HG02885 (cell line): ENCODE results near the gene PPCDC.

ENCODE experiments used
- ATAC-seq: cut with Tn5 transposase; IDR thresholded peaks from one replicate; pipeline ENCODE4 v1.9.1; 2021; ENCODE audit warnings: mild to moderate bottlenecking; ENCODE audit not compliant: unreplicated experiment, poor library complexity

The PPCDC gene

DNA sequence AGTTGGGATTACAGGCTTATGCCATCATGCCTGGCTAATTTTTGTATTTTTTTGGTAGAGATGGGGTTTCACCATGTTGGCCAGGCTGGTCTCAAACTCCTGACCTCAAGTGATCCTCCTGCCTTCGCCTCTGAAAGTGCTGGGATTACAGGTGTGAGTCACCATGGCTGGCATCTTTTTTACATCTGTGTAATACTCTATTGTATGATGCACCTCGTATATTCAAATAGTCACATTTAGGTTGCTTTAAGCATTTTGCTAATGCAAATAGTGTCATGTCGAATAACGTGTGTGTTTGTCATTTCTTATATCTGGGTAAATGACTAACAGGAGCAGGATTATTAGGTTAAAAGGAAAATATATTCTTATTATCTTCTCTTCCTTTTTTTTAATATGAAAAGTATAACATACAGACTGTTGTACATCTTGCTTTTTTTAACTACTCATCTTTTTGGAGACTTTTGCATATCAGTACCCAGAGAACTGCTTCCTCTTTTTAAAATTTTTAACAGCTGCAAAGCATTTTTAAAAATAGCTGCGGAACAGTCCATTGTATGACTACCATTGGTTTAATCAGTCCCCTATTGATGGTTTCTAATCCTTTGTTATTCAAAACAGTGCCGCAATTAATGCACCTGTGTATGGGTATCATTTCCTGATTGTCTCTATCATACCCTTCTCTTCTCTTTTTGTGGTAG lies 14.6 kb upstream of the PPCDC start:
- peak; percentile 82 for ATAC-seq

DNA sequence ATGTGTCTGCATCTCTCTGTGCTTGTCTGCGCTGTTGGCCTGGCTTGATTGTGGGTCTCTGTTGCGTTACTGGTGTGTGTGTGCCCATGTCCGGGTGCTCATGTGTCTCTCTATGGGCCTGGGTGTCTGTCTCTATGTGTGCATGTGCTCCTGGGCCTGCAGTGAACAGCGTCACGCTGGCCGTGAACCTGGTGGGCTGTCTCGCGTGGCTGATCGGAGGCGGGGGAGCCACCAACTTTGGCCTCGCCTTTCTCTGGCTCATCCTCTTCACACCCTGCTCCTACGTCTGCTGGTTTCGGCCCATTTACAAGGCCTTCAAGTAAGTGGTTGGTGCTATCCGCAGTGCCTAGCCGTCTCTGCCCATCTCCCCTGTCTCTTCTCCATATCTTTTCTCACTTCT lies 7.0 kb upstream of the PPCDC start:
- no peak for ATAC-seq

DNA sequence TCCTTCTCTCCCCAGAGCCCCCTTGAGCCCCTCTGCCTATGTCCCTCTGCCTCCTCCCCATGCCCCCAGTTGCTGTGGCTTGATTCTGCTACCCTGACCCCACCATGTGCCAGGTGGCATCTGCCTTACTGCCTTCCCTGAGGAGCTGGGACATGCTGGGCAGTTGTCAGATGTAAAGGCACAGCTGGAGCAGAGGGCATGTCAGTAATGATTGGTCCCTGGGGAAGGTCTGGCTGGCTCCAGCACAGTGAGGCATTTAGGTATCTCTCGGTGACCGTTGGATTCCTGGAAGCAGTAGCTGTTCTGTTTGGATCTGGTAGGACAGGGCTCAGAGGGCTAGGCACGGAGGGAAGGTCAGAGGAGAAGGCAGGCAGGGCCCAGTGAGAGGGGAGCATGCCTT lies 3.5 kb upstream of the PPCDC start:
- no peak for ATAC-seq

DNA sequence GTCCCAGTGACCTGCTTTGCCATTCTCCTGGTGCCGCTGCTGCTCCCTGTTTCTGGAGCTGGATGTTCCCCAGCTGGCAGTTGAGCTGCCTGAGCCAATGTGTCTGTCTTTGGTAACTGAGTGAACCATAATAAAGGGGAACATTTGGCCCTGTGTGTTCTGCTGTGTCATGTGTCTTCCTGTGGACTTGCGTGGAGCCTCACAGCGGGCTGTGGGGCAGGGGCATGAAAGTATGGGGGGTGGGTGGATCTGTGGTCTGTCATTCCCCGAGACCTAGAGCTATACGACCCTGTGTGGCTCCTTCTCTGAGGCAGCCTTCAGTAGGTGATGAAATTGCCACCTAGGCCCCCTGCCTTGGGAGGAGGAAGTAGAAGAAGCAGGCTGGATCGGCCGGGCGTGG lies 2.0 kb upstream of the PPCDC start:
- no peak for ATAC-seq

DNA sequence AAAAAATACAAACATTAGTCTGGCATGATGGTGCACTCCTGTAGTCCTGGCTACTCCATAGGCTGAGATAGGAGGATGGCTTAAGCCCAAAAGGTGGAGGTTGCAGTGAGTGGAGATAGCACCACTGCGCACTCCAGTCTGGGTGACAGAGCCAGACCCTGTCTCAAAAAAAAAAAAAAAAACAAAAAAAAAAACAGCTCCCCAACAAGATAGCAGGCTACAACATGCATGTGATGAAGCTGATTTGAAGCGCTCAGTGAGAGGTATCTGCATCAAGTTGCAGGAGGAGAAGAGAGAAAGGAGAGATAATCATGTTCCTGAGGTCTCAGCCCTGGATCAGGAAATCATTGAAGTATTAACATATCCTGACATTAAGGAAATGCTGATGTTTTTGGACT lies 608 bp upstream of the PPCDC start:
- no peak for ATAC-seq

DNA sequence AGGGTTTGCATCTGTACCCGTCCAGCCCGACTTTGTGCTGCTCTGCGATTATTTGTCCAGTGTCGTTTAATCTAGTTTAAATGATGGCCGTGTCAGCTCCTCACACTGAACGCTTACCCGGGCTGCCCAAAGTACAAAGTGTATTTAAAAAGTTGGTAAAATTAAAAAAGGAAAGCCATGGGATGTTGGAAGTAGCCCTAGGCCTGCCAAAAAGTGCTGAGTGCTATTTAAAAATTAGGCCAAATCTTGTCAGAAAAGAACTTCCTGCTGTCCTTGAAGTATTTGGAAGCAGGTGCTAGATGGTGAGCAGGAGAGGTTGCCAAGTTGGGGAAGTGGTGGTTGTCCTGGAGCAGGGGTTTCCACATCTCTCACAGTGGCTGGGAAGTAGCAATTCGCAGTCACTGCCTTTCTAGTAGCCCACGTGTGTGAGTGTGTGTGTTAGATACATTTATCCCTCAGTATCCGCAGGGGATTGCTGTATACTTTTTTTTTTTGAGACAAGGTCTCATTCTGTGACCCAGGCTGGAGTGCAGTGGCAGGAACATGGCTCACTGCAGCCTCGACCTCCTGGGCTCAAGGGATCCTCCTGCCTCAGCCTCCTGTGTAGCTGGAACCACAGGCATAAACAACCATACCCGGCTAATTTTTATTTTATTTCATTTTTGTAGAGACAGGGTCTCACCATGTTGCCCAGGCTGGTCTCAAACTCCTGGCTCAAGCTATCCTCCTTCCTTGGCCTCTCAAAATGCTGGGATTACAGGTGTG lies 664 bp downstream of the PPCDC start:
- no peak for ATAC-seq

DNA sequence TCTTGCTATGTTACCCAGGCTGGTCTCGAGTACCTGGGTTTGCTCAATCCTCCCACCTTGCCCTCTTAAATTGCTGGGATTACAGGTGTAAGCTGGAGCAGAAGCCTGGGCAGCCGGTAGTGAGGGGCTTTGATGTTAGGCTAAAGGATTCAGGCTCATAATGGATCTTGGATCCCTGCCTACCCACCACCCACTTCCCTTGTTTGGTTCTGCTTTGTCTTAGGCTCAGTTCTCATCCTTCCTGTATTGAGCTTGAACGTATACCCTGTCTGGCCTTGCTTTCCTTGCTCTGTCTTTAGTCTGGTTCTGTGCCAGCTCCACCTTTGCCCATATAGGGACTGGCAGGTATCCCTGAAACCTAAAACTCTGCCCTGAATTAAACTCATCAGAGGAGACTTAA lies 1.7 kb downstream of the PPCDC start:
- ATAC-seq: no peak

DNA sequence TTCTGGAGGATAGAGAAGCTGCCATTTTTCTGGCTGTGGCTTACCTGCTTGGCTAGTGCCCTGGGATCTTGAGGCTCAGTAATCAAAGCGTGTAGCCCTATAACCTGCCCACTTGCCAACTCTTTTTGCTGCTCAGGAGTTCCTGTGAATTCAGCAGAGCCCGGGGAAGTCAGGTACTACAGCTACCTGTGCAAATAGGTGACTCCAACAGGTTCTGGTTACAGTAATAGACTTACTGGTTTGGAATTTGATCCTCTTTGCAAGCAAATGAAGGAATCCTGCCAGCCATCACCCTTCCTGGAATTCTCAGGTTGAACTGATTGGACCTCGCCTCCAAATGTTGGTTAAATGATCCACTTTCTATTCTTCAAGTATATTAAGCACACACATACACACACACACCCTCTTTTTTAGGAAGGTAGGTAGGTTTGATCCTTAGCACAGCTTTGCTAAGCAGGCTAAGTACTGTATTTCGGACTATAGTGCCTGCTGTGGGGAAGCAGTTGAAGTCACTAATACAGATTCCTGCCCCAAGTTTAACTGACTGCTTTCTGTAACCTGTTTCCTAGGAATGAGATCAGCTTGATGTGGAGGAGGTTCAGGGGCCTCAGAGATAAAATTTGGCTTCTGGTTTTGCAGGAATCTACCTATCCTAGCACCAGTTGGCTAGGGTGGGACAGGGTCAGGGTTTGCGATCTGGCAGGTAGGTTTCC lies 2.3 kb downstream of the PPCDC start:
- no peak for ATAC-seq

DNA sequence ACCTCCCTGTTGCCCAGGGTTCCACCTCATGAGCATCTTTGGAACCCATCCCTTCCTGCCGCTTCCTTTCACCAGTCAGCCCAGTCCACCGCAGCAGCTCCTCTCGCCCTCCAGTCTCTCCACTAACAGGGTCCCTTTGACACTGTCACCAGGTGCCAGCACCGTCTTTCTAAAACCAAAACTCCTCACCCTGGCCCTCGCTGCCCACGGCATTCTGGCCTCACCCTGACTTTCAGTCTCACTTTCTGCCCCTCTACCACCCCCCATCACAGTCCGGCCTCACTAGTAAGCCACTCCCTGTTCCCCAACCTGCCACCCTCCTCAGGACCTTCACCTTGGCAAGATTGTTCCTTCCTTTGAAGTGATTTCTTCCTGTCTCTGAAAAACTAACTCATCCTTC lies 4.2 kb downstream of the PPCDC start:
- no peak for ATAC-seq

DNA sequence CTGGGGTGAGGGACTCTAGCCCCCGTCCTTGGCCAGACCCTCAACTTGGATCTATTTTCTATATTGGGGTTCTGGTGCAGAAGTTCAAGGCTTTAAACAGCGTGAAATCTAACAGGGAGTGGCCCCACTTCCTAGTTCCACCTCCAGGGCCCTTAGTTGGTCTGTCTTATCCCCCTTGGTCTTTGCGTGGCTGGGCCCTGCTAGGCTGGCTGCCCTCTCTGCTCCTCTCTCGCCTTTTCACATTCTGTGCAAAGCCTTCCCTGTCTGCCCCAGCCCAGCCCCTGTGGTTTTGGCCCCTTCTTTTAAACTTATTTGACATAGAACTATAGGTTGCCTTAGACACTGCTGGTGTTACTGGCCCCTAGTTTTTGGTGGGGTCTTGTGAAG lies 5.6 kb downstream of the PPCDC start:
- peak; percentile 7 for ATAC-seq

DNA sequence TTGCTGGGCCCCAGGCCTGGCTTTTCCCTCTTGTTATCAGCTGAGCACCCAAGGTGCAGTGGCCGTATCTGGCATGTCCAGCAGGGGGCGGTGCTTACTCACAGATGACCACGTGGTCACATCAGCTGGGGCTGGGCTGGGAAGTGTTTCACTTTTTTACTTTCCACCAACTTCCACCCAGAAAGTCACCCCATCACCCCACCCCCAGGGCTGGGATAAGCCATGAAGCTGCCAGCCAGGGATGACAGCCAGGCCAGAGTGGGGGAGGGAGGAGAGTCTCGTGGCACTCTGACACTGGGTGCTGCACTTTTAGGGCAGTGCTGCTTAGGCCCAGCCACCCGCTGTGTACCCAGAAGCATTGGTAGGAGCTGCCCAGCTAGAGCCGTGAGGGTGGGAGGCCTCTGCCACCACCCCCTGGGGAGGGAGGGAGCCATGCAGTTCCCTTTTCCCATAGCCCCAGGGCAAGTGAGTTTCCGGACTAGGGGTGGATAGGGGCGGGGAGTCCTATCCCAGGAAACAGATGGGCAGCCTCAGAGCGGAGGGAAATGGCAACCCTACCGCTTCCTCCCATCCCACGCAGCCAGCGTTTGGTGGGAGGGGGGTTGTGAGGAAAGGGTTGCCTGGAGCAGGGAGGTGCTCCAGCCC lies 6.1 kb downstream of the PPCDC start:
- peak; percentile 64 for ATAC-seq

DNA sequence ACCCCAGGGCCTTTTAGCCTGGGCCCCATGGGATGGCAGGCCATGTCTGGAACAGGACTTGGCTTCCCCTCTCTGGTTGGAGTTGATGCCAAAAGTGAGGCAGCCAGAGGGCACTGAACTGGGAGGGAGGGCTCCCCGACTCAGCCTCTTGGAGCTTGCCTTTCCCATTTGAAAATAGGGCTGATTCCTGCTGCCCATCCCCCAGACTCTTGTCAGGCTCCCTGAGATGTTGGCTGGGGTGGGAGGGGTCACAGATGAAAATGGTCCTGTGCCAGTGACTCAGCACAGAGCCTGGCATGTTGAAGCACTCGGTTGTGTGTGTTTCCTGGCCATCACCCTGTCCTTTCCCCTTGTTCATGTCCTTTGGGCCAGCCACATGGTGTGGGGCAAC lies 6.6 kb downstream of the PPCDC start:
- no peak for ATAC-seq

DNA sequence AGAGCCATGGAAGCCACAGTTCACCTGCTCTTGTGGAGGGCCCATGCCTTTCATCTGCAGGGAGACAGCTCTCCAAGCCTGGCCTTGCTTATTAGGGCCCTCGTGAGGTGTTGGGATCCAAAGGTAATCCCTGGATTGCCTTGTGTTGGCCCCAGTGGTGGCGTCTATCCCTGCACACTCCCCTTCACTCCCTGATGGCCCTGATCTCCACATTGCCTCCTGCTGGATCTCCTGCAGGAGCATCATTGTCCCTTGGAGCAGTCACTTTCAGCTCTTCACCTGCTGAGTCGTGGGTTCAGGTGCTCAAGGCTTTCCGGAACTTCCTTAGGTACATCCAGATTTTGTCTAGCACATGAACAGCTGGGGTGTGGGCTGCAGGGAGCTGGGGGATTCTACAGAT lies 7.0 kb downstream of the PPCDC start:
- no peak for ATAC-seq

DNA sequence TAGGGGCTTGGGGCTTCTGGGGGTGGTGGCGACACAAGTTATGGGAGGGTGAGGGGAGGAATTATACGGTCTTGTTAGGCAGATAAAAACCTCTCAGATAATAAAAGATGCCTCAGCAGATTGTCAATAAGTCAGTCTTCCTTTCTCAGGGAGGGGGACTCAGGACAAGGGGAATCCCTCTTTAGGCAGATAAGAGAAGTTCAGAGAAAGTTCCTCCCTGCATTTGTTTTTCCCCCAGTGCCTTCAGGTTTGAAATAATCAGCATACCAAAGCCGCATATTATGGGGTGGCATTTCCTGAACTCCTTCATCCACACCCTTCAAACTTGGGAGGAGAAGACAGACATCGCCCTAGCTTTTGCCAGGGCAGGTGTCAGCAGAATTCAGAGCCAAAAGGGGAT lies 8.5 kb downstream of the PPCDC start:
- ATAC-seq: no peak

DNA sequence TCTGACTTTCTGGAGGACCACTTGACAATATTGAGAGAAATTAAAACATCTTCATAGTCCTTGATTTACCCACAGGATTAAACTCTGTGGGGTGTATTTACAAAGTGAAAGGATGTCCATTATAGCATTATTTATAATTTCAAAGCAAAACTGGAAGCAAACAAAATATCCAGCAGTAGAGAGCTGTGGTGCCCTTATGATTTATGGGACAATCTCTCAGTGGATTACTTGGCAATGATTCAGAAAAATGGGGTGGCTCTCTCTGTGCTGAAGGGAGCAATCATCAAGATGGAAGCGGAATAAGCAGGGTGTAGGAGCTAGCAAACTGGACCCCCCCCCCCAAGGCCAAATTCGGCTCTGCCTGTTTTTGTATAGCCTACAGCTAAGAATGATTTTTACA lies 9.0 kb downstream of the PPCDC start:
- ATAC-seq: no peak

DNA sequence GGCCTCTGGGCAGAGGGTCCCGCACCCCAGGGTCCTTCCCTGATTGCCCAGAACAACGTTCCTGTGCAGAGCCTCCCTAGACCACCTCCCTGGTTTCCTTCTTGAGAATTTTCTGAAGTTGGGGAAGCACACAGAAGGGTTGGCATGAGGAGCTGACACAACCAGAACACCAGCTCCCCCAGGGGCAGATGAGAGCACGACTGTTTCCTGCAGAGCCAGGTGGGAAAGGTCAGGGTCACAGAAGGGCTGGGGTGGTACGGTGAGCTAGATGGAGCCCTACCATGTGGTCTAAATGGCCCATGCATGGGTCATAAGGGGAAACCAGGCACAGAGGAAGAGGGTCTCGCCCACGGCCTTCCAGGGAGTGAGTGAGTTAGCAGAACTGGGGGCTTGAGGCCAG lies 10.4 kb downstream of the PPCDC start:
- ATAC-seq: no peak

DNA sequence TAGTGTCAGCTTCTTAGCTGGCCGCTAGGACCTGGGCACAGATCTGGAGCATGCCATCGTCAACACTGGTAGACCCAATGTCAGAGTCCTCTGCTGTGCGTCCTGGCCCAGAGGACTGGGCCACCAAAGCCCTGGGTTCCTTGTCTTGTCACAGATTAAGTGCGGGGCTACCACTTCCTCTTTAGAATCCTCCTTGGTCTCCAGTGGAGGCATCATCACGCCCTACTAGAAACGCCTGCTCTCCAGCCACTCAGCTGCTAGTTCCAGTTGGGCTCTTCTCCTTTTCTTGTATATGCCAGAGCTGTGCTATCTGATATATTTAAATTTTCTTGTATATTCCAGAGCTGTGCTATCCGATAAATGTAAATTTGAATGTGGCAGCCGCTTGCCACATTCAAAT lies 11.2 kb downstream of the PPCDC start:
- no peak for ATAC-seq

DNA sequence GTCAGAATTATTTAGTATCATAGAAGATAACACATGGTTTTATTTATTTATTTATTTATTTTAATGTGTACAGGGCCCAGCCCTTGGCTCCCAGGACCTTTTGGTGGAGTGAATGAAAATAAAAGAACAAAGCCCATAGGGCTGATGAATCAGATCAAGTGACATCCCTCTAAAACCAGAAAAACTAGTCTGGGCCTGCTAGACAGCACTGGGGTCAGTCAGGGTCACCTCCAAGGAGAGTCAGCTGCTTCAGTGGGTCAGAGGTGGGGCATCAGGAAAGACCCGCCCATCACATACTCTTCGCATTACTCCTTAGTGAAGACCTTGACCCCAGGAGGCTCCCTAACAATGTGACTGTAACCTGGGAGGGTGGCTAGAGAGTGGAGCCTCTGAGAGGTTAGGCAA lies 12.8 kb downstream of the PPCDC start:
- ATAC-seq: no peak

DNA sequence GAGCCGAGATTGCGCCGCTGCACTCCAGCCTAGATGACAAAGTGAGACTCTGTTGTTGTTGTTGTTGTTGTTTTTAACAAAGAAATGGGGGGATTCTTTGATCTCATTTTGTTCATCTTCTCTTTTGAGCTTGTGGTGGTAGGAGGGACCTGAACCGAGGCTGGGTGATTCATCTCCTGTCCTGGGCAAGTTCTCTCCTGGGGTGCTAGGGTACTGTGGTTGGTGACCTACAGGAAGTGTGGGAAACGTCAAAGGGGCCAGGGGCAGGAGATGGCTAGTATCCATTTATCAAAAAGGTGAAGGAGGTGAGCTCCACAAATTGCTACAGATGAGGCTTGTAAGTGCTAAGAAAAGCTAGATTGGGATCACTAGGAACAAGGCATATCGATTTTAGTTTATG lies 14.3 kb downstream of the PPCDC start:
- no peak for ATAC-seq

DNA sequence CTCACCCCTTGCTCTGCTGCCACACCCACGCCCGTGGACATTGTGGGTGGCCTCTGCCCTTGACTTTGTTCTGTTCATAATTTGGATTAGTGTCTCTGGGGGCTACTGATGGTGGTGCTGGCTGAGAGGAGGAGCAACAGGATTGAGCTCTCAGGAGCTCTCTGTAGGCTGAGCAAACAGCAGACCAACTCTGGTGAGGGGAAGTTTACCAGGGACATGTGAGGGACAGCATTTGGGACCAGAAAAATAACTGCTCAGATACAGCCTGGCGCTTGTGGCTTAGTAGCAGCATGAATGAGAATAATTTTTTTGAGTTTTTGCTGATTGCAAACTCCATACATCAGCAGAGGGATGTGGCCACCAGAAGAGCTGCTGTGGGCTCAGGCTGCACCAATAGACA lies 14.8 kb downstream of the PPCDC start:
- no peak for ATAC-seq
